Stimulated activated CD4-positive, alpha-beta T cell treated with anti-CD3 and anti-CD28 coated beads, Interleukin-2, amount 100 ng/mL, for 24 hours (primary cell): ENCODE measurements around the gene TRIM34.
"Not testable (repeated sequence)": the region's sequence is repeated elsewhere in the genome, so short reads cannot be mapped to it uniquely, and the experiment has no call there.

ENCODE experiments used
- DNase-seq, 2 donors: peaks; one replicate each; pipeline ENCODE4 v3.0.0-alpha.2; 2020

TRIM34 gene

GRCh38 chr11:5624489-5625279 is at the start of gene TRIM34:
TSS of gene TRIM34 (plus strand) at chr11:5625001. CDS start at chr11:5632332, 7,331 bp downstream.
- peak; percentile 42 to 64 for DNase-seq

- no peak for DNase-seq
These were observed 49.6 kb upstream of the TRIM34 start for GRCh38 chr11:5575152-5575551.

GRCh38 chr11:5577101-5577500 is 47.7 kb upstream of the TRIM34 start:
- DNase-seq: no peak

GRCh38 chr11:5580577-5580976 is 44.2 kb upstream of the TRIM34 start, which contains the start of gene OR52B6:
TSS of gene OR52B6 (plus strand) at chr11:5580877. CDS start at chr11:5580877, 0 bp downstream.
- DNase-seq: no peak

- no peak for DNase-seq
These were observed 43.8 kb upstream of the TRIM34 start for GRCh38 chr11:5581014-5581413.

- not testable (repeated sequence) for DNase-seq
These were observed 40.3 kb upstream of the TRIM34 start for GRCh38 chr11:5584458-5584857.

GRCh38 chr11:5589906-5590305 is 34.9 kb upstream of the TRIM34 start:
- not testable (repeated sequence) for DNase-seq

- DNase-seq: no peak
These were observed 33.2 kb upstream of the TRIM34 start for GRCh38 chr11:5591613-5592012.

- no peak for DNase-seq
These were observed 32.2 kb upstream of the TRIM34 start for GRCh38 chr11:5592615-5593014.

- DNase-seq: no peak
These were observed 31.7 kb upstream of the TRIM34 start for GRCh38 chr11:5593146-5593545.

- DNase-seq: peak in 1 of 2 donors; percentile 20
These were observed 28.1 kb upstream of the TRIM34 start, which contains the start of gene TRIM6 for GRCh38 chr11:5596607-5597201. TSS of gene TRIM6 (plus strand) at chr11:5596637. CDS start at chr11:5596898, 261 bp downstream.

- DNase-seq: no peak
These were observed 26.8 kb upstream of the TRIM34 start for GRCh38 chr11:5597953-5598352.

- peak; percentile 57 for DNase-seq
These were observed 24.4 kb upstream of the TRIM34 start for GRCh38 chr11:5600374-5600851.

- DNase-seq: not testable (repeated sequence)
These were observed 22.0 kb upstream of the TRIM34 start for GRCh38 chr11:5602791-5603190.

GRCh38 chr11:5603326-5603725 is 21.5 kb upstream of the TRIM34 start:
- DNase-seq: no peak

GRCh38 chr11:5604896-5605295 is 19.9 kb upstream of the TRIM34 start:
- DNase-seq: no peak

GRCh38 chr11:5605849-5606248 is 19.0 kb upstream of the TRIM34 start:
- DNase-seq: no peak

GRCh38 chr11:5608808-5609207 is 16.0 kb upstream of the TRIM34 start:
- DNase-seq: no peak

GRCh38 chr11:5610446-5610845 is 14.4 kb upstream of the TRIM34 start:
- no peak for DNase-seq

GRCh38 chr11:5611627-5612026 is 13.2 kb upstream of the TRIM34 start:
- no peak for DNase-seq

GRCh38 chr11:5618807-5619206 is 6.0 kb upstream of the TRIM34 start:
- no peak for DNase-seq

GRCh38 chr11:5620651-5621521 is 3.9 kb upstream of the TRIM34 start:
- DNase-seq: no peak

GRCh38 chr11:5621580-5621979 is 3.2 kb upstream of the TRIM34 start:
- no peak for DNase-seq
